K562 (cell line): ENCODE results near the gene SPATS1. TPM values are rescaled to one million over a fixed set of nuclear protein-coding genes. Genes with fewer than 3 reads are reported as not detected.

Experiments
- ATAC-seq: fragments of 200-7000 bp; cut with Tn5 transposase; 3 replicates; pipeline ENCODE4 v1.9.1; 2020; ENCODE audit warnings: moderate library complexity
- BruUV-seq: library from RNA; stranded (reverse); fragments of 400-500 nt; replicated peaks from 2 replicates; lab custom pipeline; 2021; lab: Mats Ljungman, UMichigan
- CTCF ChIA-PET: fragments of 300-600 bp; formaldehyde crosslinking; extraction: SDS; loops from one replicate; lab custom pipeline; 2021; ENCODE audit warnings: low intra/inter-chr PET ratio; lab: Yijun Ruan, JAX
- POLR2A ChIA-PET: fragments of 300-600, 350-650 bp; sonication (Branson Sonifier 250); formaldehyde crosslinking; extraction: SDS; loops from one replicate; lab custom pipeline; 2021; ENCODE audit warnings: antibody characterized with exemption, inconsistent platforms; lab: Yijun Ruan, JAX
- DNase-seq, 4 experiments: peaks; one replicate each; pipeline versions ENCODE4 v3.0.0 to v3.0.0-alpha.2; 2011 to 2018; ENCODE audit warnings: low spot score in 3 of 4, mixed read lengths in 3 of 4; ENCODE audit errors: extremely low read depth in 1 of 4
- FAIRE-seq: peaks from 2 replicates; lab custom pipeline; 2011; peaks lifted over from hg19 to GRCh38; lab: Jason Lieb, UNC
- H2AFZ ChIP-seq: 2 replicates; pipeline ENCODE4 v1.6.0; 2011; ENCODE audit warnings: low read depth, low read length, control low read depth, inconsistent platforms
- H3K27ac ChIP-seq: fragments of 200-600 bp; 3 replicates; pipeline ENCODE4 v1.8.0; 2011; ENCODE audit warnings: low read depth, mild to moderate bottlenecking, control low read depth, inconsistent platforms, low read length, moderate library complexity, mixed read lengths; ENCODE audit errors: extremely low read depth
- H3K27me3 ChIP-seq, 2 experiments: fragments of 300-600 bp in 1 of 2; 2 replicates in 1 of 2; 3 replicates in 1 of 2; pipeline versions ENCODE4 v1.6.0 to v1.8.0; 2011; ENCODE audit warnings: inconsistent platforms in 2 of 2, low read length in 2 of 2, mild to moderate bottlenecking in 1 of 2, mixed read lengths in 1 of 2, moderate library complexity in 1 of 2; ENCODE audit not compliant: control insufficient read depth in 2 of 2, insufficient read depth in 2 of 2
- H3K36me3 ChIP-seq: fragments of 300-600 bp; 3 replicates; pipeline ENCODE4 v1.8.0; 2011; ENCODE audit warnings: mild to moderate bottlenecking, low read length, inconsistent platforms; ENCODE audit not compliant: control insufficient read depth, insufficient read depth
- H3K4me1 ChIP-seq, 2 experiments: fragments of 200-600 bp in 1 of 2; replicated peaks in 1 of 2; 2 replicates in 1 of 2; 3 replicates in 1 of 2; pipeline versions ENCODE4 v1.5.1 to v1.8.0; 2011; ENCODE audit warnings: inconsistent platforms in 2 of 2, low read length in 2 of 2, mild to moderate bottlenecking in 1 of 2, mixed read lengths in 1 of 2, moderate library complexity in 1 of 2; ENCODE audit not compliant: control insufficient read depth in 2 of 2, insufficient read depth in 2 of 2
- H3K4me2 ChIP-seq: 2 replicates; pipeline ENCODE4 v1.6.1; 2011; ENCODE audit warnings: low read length, control low read depth, inconsistent platforms, mixed read lengths; ENCODE audit not compliant: insufficient read depth
- H3K4me3 ChIP-seq: fragments of 200-600 bp; sonication (generic), shearing (Covaris generic); 2 replicates; pipeline ENCODE4 v1.5.1; 2016; ENCODE audit warnings: control low read depth, inconsistent platforms
- H3K79me2 ChIP-seq: fragments of 200-600 bp; 3 replicates; pipeline ENCODE4 v1.8.0; 2011; ENCODE audit warnings: low read length, inconsistent platforms; ENCODE audit not compliant: control insufficient read depth, insufficient read depth
- H3K9ac ChIP-seq, 2 experiments: 2 replicates each; pipeline versions ENCODE4 v1.6.0 to v1.6.1; 2011; ENCODE audit warnings: low read depth in 2 of 2, low read length in 2 of 2, control low read depth in 1 of 2, inconsistent platforms in 1 of 2, mild to moderate bottlenecking in 1 of 2, mixed read lengths in 1 of 2; ENCODE audit not compliant: insufficient read depth in 1 of 2
- H3K9me1 ChIP-seq: one replicate; pipeline ENCODE4 v1.6.0; 2011; ENCODE audit warnings: inconsistent platforms, mild to moderate bottlenecking, low read length, moderate library complexity; ENCODE audit not compliant: control insufficient read depth, insufficient read depth
- H3K9me3 ChIP-seq: replicated peaks from 2 replicates; pipeline ENCODE4 v1.5.1; 2011; ENCODE audit warnings: low read depth, low read length, inconsistent platforms; ENCODE audit not compliant: control insufficient read depth, insufficient read depth
- H4K20me1 ChIP-seq: replicated peaks from 2 replicates; pipeline ENCODE4 v1.6.1; 2011; ENCODE audit warnings: low read length, inconsistent platforms, mixed read lengths; ENCODE audit not compliant: control insufficient read depth, insufficient read depth
- EWSR1 ChIP-seq: fragments of 450-650 bp; IDR thresholded peaks from 2 replicates; pipeline ENCODE4 v1.6.1; 2018; ENCODE audit warnings: borderline replicate concordance, mild to moderate bottlenecking, low read depth, moderate library complexity; ENCODE audit not compliant: partially characterized antibody
- FIP1L1 ChIP-seq: fragments of 200-400 bp; formaldehyde crosslinking; IDR thresholded peaks from 2 replicates; pipeline ENCODE4 v1.6.1; 2018; ENCODE audit warnings: mild to moderate bottlenecking, low read depth, low read length; ENCODE audit not compliant: poor library complexity, severe bottlenecking
- HBP1 ChIP-seq: fragments of 450-650 bp; formaldehyde crosslinking; IDR thresholded peaks from 2 replicates; pipeline ENCODE4 v1.4.0; 2022; ENCODE audit warnings: missing genetic modification characterization
- NCOA6 ChIP-seq: fragments of 450-650 bp; IDR thresholded peaks from 2 replicates; pipeline ENCODE4 v1.6.1; 2017; ENCODE audit warnings: mild to moderate bottlenecking
- NFXL1 ChIP-seq: fragments of 450-650 bp; formaldehyde crosslinking; IDR thresholded peaks from 2 replicates; pipeline ENCODE4 v1.4.0; 2021; ENCODE audit warnings: mild to moderate bottlenecking
- PHB ChIP-seq: fragments of 250-450 bp; sonication (Bioruptor Pico); IDR thresholded peaks from 2 replicates; pipeline ENCODE4 v1.5.0; 2021
- RAD51 ChIP-seq: fragments of 450-650 bp; IDR thresholded peaks from 2 replicates; pipeline ENCODE4 v1.7.1; 2016; ENCODE audit warnings: low read depth, mild to moderate bottlenecking, borderline replicate concordance
- TCFL5 ChIP-seq: fragments of 250-450 bp; sonication (Bioruptor Pico); conservative IDR thresholded peaks from 2 replicates; pipeline ENCODE4 v1.6.1; 2021; ENCODE audit warnings: mild to moderate bottlenecking, moderate library complexity, matching md5 sums
- ZNF584 ChIP-seq: fragments of 200-800 bp; sonication (Bioruptor generic); IDR thresholded peaks from 2 replicates; pipeline ENCODE4 v1.6.1; 2016; ENCODE audit warnings: low read depth, mild to moderate bottlenecking, missing genetic modification characterization, missing compliant biosample characterization
- WGBS: fragments of 100-300 bp; shearing (Covaris generic); methylation state at CpG from one replicate; pipeline ENCODE4 v1.1.6; 2016; ENCODE audit warnings: low coverage, mixed read lengths; ENCODE audit not compliant: insufficient coverage; ENCODE audit errors: missing lambda C conversion rate; 5-methylcytosine and 5-hydroxymethylcytosine counted together
- in situ Hi-C: fragments of 300-500 bp; cut with MboI; formaldehyde crosslinking; loops from 4 replicates; pipeline ENCODE4 v1.15.0; 2018; ENCODE audit warnings: inconsistent platforms, mixed read lengths
- intact Hi-C: fragments of 100-400 bp; cut with micrococcal nuclease; formaldehyde crosslinking; loops from 2 replicates; pipeline ENCODE4 v1.14.2; 2022
- polyA plus RNA-seq, 8 experiments: library from polyadenylated mRNA; depleted of rRNA in 4 of 8; stranded (reverse) in 5 of 8; unstranded in 3 of 8; fragments of >200 nt; fragmentation: Nextera tagmentation in 2 of 8; fragmentation: Illumina TruSeq in 1 of 8; extraction: Ambion mirVana in 2 of 8; extraction: Trizol in 1 of 8; gene quantifications; 2 replicates each; pipeline versions ENCODE4 v1.2.1 to v1.2.3, GENCODE V29; 2011 to 2014; ENCODE audit warnings: inconsistent platforms in 1 of 8, missing spikeins in 1 of 8
- total RNA-seq, 7 experiments: library from RNA; depleted of rRNA in 6 of 7; stranded (reverse); fragments of >200 nt in 6 of 7; fragmentation: Illumina TruSeq in 2 of 7; extraction: Trizol in 2 of 7; gene quantifications; 2 replicates each; pipeline versions ENCODE4 v1.2.1 to v1.2.3, GENCODE V29; 2011 to 2021; ENCODE audit warnings: low replicate concordance in 1 of 7

SPATS1 gene
- total and polyA plus RNA-seq, 9 of the 15 experiments (the other 6 are each of a cell fraction or from before 2014, with no cell fraction given), result not detected

DNA sequence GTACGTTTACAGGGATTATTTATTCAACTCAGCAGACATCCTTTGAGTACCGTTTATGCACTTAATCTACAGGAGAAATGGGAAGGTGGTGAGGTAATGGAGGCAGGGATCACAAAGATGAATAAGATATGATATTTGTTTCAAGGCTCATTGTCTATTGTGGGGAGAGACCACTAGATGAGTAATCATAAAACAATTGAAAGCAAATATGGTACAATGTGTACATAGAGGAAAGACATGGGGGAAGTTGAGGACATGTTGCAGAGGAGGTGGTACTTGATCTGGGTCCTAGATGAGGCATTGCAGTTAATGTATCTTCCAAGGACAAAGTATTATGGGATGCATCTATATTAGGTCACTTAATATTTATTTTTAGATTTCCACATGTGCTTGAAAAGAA lies 31.3 kb downstream of the SPATS1 start:
- Histone ChIP-seq H3K36me3 (no peaks in the 10 kb centered on the region), H4K20me1 (no peaks in the 10 kb centered on the region), H3K27me3 (peaks cover 19 to 22% of the 10 kb centered on the region in 2 experiments), H3K9ac (no peak overlapping the region), H3K79me2 (no peaks in the 10 kb centered on the region), H3K9me3 (no peaks in the 10 kb centered on the region), H2AFZ (no peak overlapping the region), H3K4me3 (no peak overlapping the region), H3K27ac (no peak overlapping the region), H3K4me1 (no peaks in the 10 kb centered on the region; a peak in 1 of 5 replicates), H3K9me1 (no peaks in the 10 kb centered on the region), H3K4me2 (no peak overlapping the region)
- ChIA-PET POLR2A (no interaction called here), CTCF (no interaction called here)
- in situ Hi-C loops (no loop called here), intact Hi-C loops (no loop called here)
- DNase-seq (no peak), FAIRE-seq (no peak), ATAC-seq (no peak)
- 0% methylated on average over 2 of the region's 2 CpGs for WGBS
- no TSS peak for BruUV-seq
- TF ChIP-seq PHB (CRISPR knock-in tag), result no peak
- no peak for TF ChIP-seq NFXL1 (CRISPR knock-in tag)
- TF ChIP-seq EWSR1, result no peak
- no peak for TF ChIP-seq ZNF584 (CRISPR knock-in tag)
- TF ChIP-seq NCOA6, result no peak
- no peak for TF ChIP-seq RAD51
- TF ChIP-seq TCFL5 (CRISPR knock-in tag), result no peak
- TF ChIP-seq FIP1L1, result no peak
- no peak for TF ChIP-seq HBP1 (CRISPR knock-in tag)
